COR-L47 (cell line): Measurements from ENCODE around the gene ZNF471.
A peak's percentile ranks its signal among the peaks of the same experiment; 100 is the strongest.

Source experiments
- DNase-seq: peaks from one replicate; lab custom pipeline; 2025; lab: John Stamatoyannopoulos, UW

The ZNF471 gene

GRCh38 chr19:56507446-56508289, at the start of gene ZNF471:
TSS of gene ZNF471 (plus strand) at chr19:56507855. CDS start at chr19:56511572, 3,717 bp downstream.
- peak; percentile 77 for DNase-seq

GRCh38 chr19:56474308-56474707, 33.3 kb upstream of the ZNF471 start:
- no peak for DNase-seq

- no peak for DNase-seq
These were observed 31.6 kb upstream of the ZNF471 start for GRCh38 chr19:56476093-56476492.

GRCh38 chr19:56476651-56477428, 30.8 kb upstream of the ZNF471 start, which contains the start of gene ZNF667:
TSS of gene ZNF667 (minus strand) at chr19:56477345. CDS start at chr19:56462370, 14,975 bp downstream.
- DNase-seq: no peak

- DNase-seq: no peak
These were observed 30.0 kb upstream of the ZNF471 start for GRCh38 chr19:56477429-56478338.

- no peak for DNase-seq
These were observed 16.3 kb upstream of the ZNF471 start for GRCh38 chr19:56491399-56491798.

GRCh38 chr19:56504581-56504980, 3.1 kb upstream of the ZNF471 start:
- DNase-seq: no peak

- DNase-seq: no peak
These were observed 679 bp downstream of the ZNF471 start for GRCh38 chr19:56508290-56508778.

GRCh38 chr19:56525214-56525860, 17.7 kb downstream of the ZNF471 start:
- no peak for DNase-seq

GRCh38 chr19:56537442-56537841, 29.8 kb downstream of the ZNF471 start:
- no peak for DNase-seq

GRCh38 chr19:56538254-56538760, 30.7 kb downstream of the ZNF471 start:
- peak; percentile 90 for DNase-seq

GRCh38 chr19:56538761-56539263, 31.2 kb downstream of the ZNF471 start, which contains the start of gene ZFP28:
TSS of gene ZFP28 (plus strand) at chr19:56538948. CDS start at chr19:56539019, 71 bp downstream.
- peak; percentile 83 for DNase-seq

- DNase-seq: no peak
These were observed 36.1 kb downstream of the ZNF471 start for GRCh38 chr19:56543776-56544175.

- no peak for DNase-seq
These were observed 39.9 kb downstream of the ZNF471 start for GRCh38 chr19:56547535-56547934.

- DNase-seq: no peak
These were observed 46.7 kb downstream of the ZNF471 start for GRCh38 chr19:56554272-56554869.

- no peak for DNase-seq
These were observed 55.1 kb downstream of the ZNF471 start for GRCh38 chr19:56562766-56563165.

GRCh38 chr19:56566904-56567273, 59.2 kb downstream of the ZNF471 start:
- DNase-seq: no peak

GRCh38 chr19:56567274-56568120, 59.8 kb downstream of the ZNF471 start, which contains the start of gene ZNF470:
TSS of gene ZNF470 (plus strand) at chr19:56567468. CDS start at chr19:56570312, 2,844 bp downstream.
- peak; percentile 51 for DNase-seq

- DNase-seq: no peak
These were observed 64.9 kb downstream of the ZNF471 start for GRCh38 chr19:56572589-56572988.
